DND-41 (cell line): ENCODE results near the gene XYLT1.

ENCODE experiments used
- ATAC-seq: fragments of 200-7000 bp; cut with Tn5 transposase; 3 replicates; pipeline ENCODE4 v1.9.1; 2021; ENCODE audit warnings: low read depth; ENCODE audit not compliant: insufficient read depth
- DNase-seq: peaks from one replicate; pipeline ENCODE4 v3.0.0-alpha.2; 2020
- H2AFZ ChIP-seq: 2 replicates; pipeline ENCODE4 v1.6.0; 2012; ENCODE audit warnings: low read depth, low read length
- H3K27ac ChIP-seq: 2 replicates; pipeline ENCODE4 v1.5.1; 2012; ENCODE audit warnings: low read length, inconsistent platforms
- H3K27me3 ChIP-seq: fragments of 200-600 bp; sonication (generic); 2 replicates; pipeline ENCODE4 v1.6.0; 2012; ENCODE audit warnings: low read length, mild to moderate bottlenecking, inconsistent platforms; ENCODE audit not compliant: insufficient read depth, poor library complexity
- H3K36me3 ChIP-seq: 2 replicates; pipeline ENCODE4 v1.5.1; 2012; ENCODE audit warnings: low read length, inconsistent platforms; ENCODE audit not compliant: insufficient read depth
- H3K4me1 ChIP-seq: 2 replicates; pipeline ENCODE4 v1.5.1; 2012; ENCODE audit warnings: mild to moderate bottlenecking, low read length; ENCODE audit not compliant: insufficient read depth
- H3K4me2 ChIP-seq: 2 replicates; pipeline ENCODE4 v1.6.0; 2012; ENCODE audit warnings: mild to moderate bottlenecking, moderate library complexity, low read length, inconsistent platforms; ENCODE audit not compliant: insufficient read depth
- H3K4me3 ChIP-seq, 2 experiments: fragments of 200-600 bp in 1 of 2; shearing (Covaris generic) in 1 of 2; 2 replicates each; pipeline ENCODE4 v1.5.1; 2012 to 2016; ENCODE audit warnings: inconsistent platforms in 2 of 2, low read length in 2 of 2, mild to moderate bottlenecking in 2 of 2, low read depth in 1 of 2, moderate library complexity in 1 of 2
- H3K79me2 ChIP-seq: 2 replicates; pipeline ENCODE4 v1.6.0; 2012; ENCODE audit warnings: low read length, inconsistent platforms; ENCODE audit not compliant: insufficient read depth
- H3K9ac ChIP-seq: 2 replicates; pipeline ENCODE4 v1.6.0; 2012; ENCODE audit warnings: low read depth, mild to moderate bottlenecking, inconsistent platforms, low read length, moderate library complexity
- H3K9me3 ChIP-seq: 2 replicates; pipeline ENCODE4 v1.5.1; 2012; ENCODE audit warnings: low read length, moderate library complexity, mild to moderate bottlenecking, inconsistent platforms; ENCODE audit not compliant: insufficient read depth, severe bottlenecking
- H4K20me1 ChIP-seq: 2 replicates; pipeline ENCODE4 v1.6.0; 2012; ENCODE audit warnings: low read length; ENCODE audit not compliant: insufficient read depth
- CTCF ChIP-seq: IDR thresholded peaks from 2 replicates; pipeline ENCODE4 v1.5.1; 2012; ENCODE audit warnings: borderline replicate concordance, low read length, moderate library complexity, mild to moderate bottlenecking; ENCODE audit not compliant: poor library complexity, severe bottlenecking; ENCODE audit errors: extremely low read depth
- EZH2 ChIP-seq: IDR thresholded peaks from 3 replicates; pipeline ENCODE4 v1.6.1; 2012; ENCODE audit warnings: borderline replicate concordance, low read depth, mild to moderate bottlenecking, moderate library complexity, low read length, inconsistent platforms; ENCODE audit not compliant: severe bottlenecking

XYLT1 gene

GRCh38 chr16:17252701-17253100, 218.1 kb downstream of the XYLT1 start:
- Histone ChIP-seq H3K27me3 (no peaks in the 10 kb centered on the region), H3K4me1 (no peaks in the 10 kb centered on the region), H3K9ac (no peak overlapping the region), H3K9me3 (no peaks in the 10 kb centered on the region), H4K20me1 (no peaks in the 10 kb centered on the region), H3K27ac (no peak overlapping the region), H3K4me3 (no peak overlapping the region), H2AFZ (no peak overlapping the region), H3K36me3 (no peaks in the 10 kb centered on the region), H3K79me2 (no peaks in the 10 kb centered on the region), H3K4me2 (no peak overlapping the region)
- ATAC-seq (no peak), DNase-seq (no peak)
- no peak for TF ChIP-seq EZH2
- TF ChIP-seq CTCF = no peak

- no peaks in the 10 kb centered on the region for H3K36me3 ChIP-seq
- TF ChIP-seq CTCF = no peak
- no peak for TF ChIP-seq EZH2
- no peak for ATAC-seq
- DNase-seq = no peak
- H3K79me2 ChIP-seq = no peaks in the 10 kb centered on the region
- H4K20me1 ChIP-seq = no peaks in the 10 kb centered on the region
- no peak overlapping the region for H3K4me2 ChIP-seq
- no peaks in the 10 kb centered on the region for H3K9me3 ChIP-seq
- H3K9ac ChIP-seq = no peak overlapping the region
- H3K4me1 ChIP-seq = no peaks in the 10 kb centered on the region
- H2AFZ ChIP-seq = no peak overlapping the region
- H3K27me3 ChIP-seq = no peaks in the 10 kb centered on the region
- no peak overlapping the region for H3K4me3 ChIP-seq
- H3K27ac ChIP-seq = no peak overlapping the region
Observed at GRCh38 chr16:17252064-17252463, 218.7 kb downstream of the XYLT1 start.

- Histone ChIP-seq H3K4me1 (no peaks in the 10 kb centered on the region), H3K36me3 (no peaks in the 10 kb centered on the region), H2AFZ (no peak overlapping the region), H3K9me3 (no peaks in the 10 kb centered on the region), H3K4me3 (no peak overlapping the region), H3K79me2 (no peaks in the 10 kb centered on the region), H3K27ac (no peak overlapping the region), H3K27me3 (no peaks in the 10 kb centered on the region), H3K4me2 (no peak overlapping the region), H3K9ac (no peak overlapping the region), H4K20me1 (no peaks in the 10 kb centered on the region)
- TF ChIP-seq EZH2 = no peak
- TF ChIP-seq CTCF = no peak
- ATAC-seq (no peak), DNase-seq (no peak)
Observed at GRCh38 chr16:17251496-17251895, 219.3 kb downstream of the XYLT1 start.
